ENCODE measurements around the gene IFT27.

DNA sequence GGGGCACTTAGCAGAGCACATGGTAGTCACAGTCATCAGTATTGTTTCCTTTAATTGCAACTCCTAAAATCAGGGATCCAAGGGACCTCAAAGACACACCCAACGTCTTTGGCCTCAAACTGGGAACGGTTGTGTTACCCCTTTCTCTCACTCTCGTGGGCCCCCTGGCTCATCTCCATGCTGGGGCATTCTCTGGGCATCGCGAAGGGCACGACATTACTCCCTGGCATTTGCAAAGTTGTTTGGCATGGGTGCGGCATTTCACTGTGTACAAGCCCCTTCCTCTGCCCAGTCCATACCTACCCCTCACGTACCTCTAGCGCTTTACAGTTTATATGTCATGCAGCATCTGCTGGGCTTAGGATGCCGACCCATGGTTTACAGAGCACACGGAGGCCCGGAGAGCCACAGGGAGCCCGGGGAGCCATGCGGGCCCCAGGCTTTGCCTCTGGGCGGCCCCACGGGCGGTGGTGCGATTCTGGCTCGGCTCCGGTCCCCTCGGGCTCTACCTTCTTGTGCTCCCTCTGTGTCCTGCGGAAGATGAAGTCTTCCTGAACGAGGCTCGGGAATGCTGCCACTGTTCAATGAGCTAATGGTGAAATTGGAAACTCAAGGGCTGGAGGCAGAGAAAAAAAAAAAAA lies 50.4 kb downstream of the IFT27 start:
- TF ChIP-seq, protein P1, sequence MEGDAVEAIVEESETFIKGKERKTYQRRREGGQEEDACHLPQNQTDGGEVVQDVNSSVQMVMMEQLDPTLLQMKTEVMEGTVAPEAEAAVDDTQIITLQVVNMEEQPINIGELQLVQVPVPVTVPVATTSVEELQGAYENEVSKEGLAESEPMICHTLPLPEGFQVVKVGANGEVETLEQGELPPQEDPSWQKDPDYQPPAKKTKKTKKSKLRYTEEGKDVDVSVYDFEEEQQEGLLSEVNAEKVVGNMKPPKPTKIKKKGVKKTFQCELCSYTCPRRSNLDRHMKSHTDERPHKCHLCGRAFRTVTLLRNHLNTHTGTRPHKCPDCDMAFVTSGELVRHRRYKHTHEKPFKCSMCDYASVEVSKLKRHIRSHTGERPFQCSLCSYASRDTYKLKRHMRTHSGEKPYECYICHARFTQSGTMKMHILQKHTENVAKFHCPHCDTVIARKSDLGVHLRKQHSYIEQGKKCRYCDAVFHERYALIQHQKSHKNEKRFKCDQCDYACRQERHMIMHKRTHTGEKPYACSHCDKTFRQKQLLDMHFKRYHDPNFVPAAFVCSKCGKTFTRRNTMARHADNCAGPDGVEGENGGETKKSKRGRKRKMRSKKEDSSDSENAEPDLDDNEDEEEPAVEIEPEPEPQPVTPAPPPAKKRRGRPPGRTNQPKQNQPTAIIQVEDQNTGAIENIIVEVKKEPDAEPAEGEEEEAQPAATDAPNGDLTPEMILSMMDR (conservative IDR thresholded peaks at IDR 0.05; ENCODE audit: low read depth in 2 of 2) = no peak
- no peak for TF ChIP-seq CREB1 (CRISPR knock-in tag; IDR thresholded peaks at IDR 0.05; ENCODE audit: low read depth)
- TF ChIP-seq, protein P2, sequence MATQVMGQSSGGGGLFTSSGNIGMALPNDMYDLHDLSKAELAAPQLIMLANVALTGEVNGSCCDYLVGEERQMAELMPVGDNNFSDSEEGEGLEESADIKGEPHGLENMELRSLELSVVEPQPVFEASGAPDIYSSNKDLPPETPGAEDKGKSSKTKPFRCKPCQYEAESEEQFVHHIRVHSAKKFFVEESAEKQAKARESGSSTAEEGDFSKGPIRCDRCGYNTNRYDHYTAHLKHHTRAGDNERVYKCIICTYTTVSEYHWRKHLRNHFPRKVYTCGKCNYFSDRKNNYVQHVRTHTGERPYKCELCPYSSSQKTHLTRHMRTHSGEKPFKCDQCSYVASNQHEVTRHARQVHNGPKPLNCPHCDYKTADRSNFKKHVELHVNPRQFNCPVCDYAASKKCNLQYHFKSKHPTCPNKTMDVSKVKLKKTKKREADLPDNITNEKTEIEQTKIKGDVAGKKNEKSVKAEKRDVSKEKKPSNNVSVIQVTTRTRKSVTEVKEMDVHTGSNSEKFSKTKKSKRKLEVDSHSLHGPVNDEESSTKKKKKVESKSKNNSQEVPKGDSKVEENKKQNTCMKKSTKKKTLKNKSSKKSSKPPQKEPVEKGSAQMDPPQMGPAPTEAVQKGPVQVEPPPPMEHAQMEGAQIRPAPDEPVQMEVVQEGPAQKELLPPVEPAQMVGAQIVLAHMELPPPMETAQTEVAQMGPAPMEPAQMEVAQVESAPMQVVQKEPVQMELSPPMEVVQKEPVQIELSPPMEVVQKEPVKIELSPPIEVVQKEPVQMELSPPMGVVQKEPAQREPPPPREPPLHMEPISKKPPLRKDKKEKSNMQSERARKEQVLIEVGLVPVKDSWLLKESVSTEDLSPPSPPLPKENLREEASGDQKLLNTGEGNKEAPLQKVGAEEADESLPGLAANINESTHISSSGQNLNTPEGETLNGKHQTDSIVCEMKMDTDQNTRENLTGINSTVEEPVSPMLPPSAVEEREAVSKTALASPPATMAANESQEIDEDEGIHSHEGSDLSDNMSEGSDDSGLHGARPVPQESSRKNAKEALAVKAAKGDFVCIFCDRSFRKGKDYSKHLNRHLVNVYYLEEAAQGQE (IDR thresholded peaks at IDR 0.05; ENCODE audit: unreplicated experiment) = no peak
- TF ChIP-seq EZH2 (IDR thresholded peaks at IDR 0.05; ENCODE audit: low read depth, unreplicated experiment) = no peak
- TF ChIP-seq, protein P3, sequence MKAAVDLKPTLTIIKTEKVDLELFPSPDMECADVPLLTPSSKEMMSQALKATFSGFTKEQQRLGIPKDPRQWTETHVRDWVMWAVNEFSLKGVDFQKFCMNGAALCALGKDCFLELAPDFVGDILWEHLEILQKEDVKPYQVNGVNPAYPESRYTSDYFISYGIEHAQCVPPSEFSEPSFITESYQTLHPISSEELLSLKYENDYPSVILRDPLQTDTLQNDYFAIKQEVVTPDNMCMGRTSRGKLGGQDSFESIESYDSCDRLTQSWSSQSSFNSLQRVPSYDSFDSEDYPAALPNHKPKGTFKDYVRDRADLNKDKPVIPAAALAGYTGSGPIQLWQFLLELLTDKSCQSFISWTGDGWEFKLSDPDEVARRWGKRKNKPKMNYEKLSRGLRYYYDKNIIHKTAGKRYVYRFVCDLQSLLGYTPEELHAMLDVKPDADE (IDR thresholded peaks at IDR 0.05) = no peak
- TF ChIP-seq POLR2AphosphoS5 (IDR thresholded peaks at IDR 0.05; ENCODE audit: low read depth) = no peak
- TF ChIP-seq EZH2phosphoT487 (IDR thresholded peaks at IDR 0.05; ENCODE audit: unreplicated experiment) = no peak
- TF ChIP-seq ZNF114 (CRISPR knock-in tag; IDR thresholded peaks at IDR 0.05) = no peak
- no peak for TF ChIP-seq STAT1 (IDR thresholded peaks at IDR 0.05; ENCODE audit: unreplicated experiment)

Measured in GM23338 (cell line).